Measurements from ENCODE around the gene GLCE. TPM values are rescaled to one million over a fixed set of nuclear protein-coding genes. Genes with fewer than 3 reads are reported as not detected.

Gene GLCE
- total RNA-seq, 1 experiment from 2014 or later: 10.2 TPM

- intact Hi-C loops (cut with micrococcal nuclease; ENCODE audit: unreplicated experiment): no loop called here
- ChIA-PET POLR2A (no interaction called here), CTCF (interaction anchor here (0.6 kb wide), 1 partner anchor 20 kb away, joined by 3 read pairs; no protein-coding TSS in a partner anchor)
- BruUV-seq (replicated peaks): no TSS peak
- H3K27ac Mint-ChIP-seq (ENCODE audit: unreplicated experiment): no peak overlapping the region
- H3K27me3 Mint-ChIP-seq (ENCODE audit: insufficient read depth, unreplicated experiment): no peaks in the 10 kb centered on the region
- no peaks in the 10 kb centered on the region for H3K36me3 Mint-ChIP-seq (ENCODE audit: insufficient read depth, unreplicated experiment)
- no peaks in the 10 kb centered on the region for H3K27me3 ChIP-seq (replicated peaks; ENCODE audit: control insufficient read depth, insufficient read depth, low read length)
- TF ChIP-seq CTCF (IDR thresholded peaks at IDR 0.05; ENCODE audit: insufficient read depth in 1 of 2, low read depth in 1 of 2, low read length in 1 of 2, severe bottlenecking in 1 of 2, unreplicated experiment in 1 of 2): no peak
- no peak for DNase-seq
- no peaks in the 10 kb centered on the region for H3K9me3 Mint-ChIP-seq (ENCODE audit: unreplicated experiment)
- peaks cover 12% of the 10 kb centered on the region for H3K4me1 Mint-ChIP-seq (ENCODE audit: low read depth, unreplicated experiment)
- H3K9me3 ChIP-seq: no peaks in the 10 kb centered on the region
- H3K4me3 Mint-ChIP-seq (ENCODE audit: unreplicated experiment): no peak overlapping the region
- peaks cover 6% of the 10 kb centered on the region; the same call in 1 of the 2 replicates for H3K4me1 ChIP-seq
- H3K4me3 ChIP-seq (ENCODE audit: low read depth, low read length): no peak overlapping the region
- no peaks in the 10 kb centered on the region for H3K36me3 ChIP-seq (ENCODE audit: control insufficient read depth, insufficient read depth, low read length)
Measured at GRCh38 chr15:69280783-69281182, 120.3 kb downstream of the GLCE start.

GRCh38 chr15:69282104-69282743 lies 121.8 kb downstream of the GLCE start:
- DNase-seq: no peak
- BruUV-seq (replicated peaks): no TSS peak
- no peaks in the 10 kb centered on the region for H3K27me3 ChIP-seq (replicated peaks; ENCODE audit: control insufficient read depth, insufficient read depth, low read length)
- intact Hi-C loops (cut with micrococcal nuclease; ENCODE audit: unreplicated experiment): no loop called here
- Mint-ChIP-seq H3K36me3 (ENCODE audit: insufficient read depth, unreplicated experiment) (no peaks in the 10 kb centered on the region), H3K4me1 (ENCODE audit: low read depth, unreplicated experiment) (no peaks in the 10 kb centered on the region), H3K9me3 (ENCODE audit: unreplicated experiment) (no peaks in the 10 kb centered on the region), H3K4me3 (ENCODE audit: unreplicated experiment) (no peak overlapping the region), H3K27ac (ENCODE audit: unreplicated experiment) (no peak overlapping the region), H3K27me3 (ENCODE audit: insufficient read depth, unreplicated experiment) (no peaks in the 10 kb centered on the region)
- POLR2A ChIA-PET: no interaction called here
- TF ChIP-seq CTCF (IDR thresholded peaks at IDR 0.05; ENCODE audit: insufficient read depth in 1 of 2, low read depth in 1 of 2, low read length in 1 of 2, severe bottlenecking in 1 of 2, unreplicated experiment in 1 of 2): no peak
- no peaks in the 10 kb centered on the region for H3K9me3 ChIP-seq
- CTCF ChIA-PET: no interaction called here
- no peaks in the 10 kb centered on the region for H3K36me3 ChIP-seq (ENCODE audit: control insufficient read depth, insufficient read depth, low read length)
- H3K4me3 ChIP-seq (ENCODE audit: low read depth, low read length): no peak overlapping the region
- H3K4me1 ChIP-seq: no peaks in the 10 kb centered on the region

- no peak for DNase-seq
- no peak for TF ChIP-seq CTCF (IDR thresholded peaks at IDR 0.05; ENCODE audit: insufficient read depth in 1 of 2, low read depth in 1 of 2, low read length in 1 of 2, severe bottlenecking in 1 of 2, unreplicated experiment in 1 of 2)
- H3K27ac Mint-ChIP-seq (ENCODE audit: unreplicated experiment): no peak overlapping the region
- H3K27me3 Mint-ChIP-seq (ENCODE audit: insufficient read depth, unreplicated experiment): no peaks in the 10 kb centered on the region
- H3K4me1 ChIP-seq: peaks cover 21% of the 10 kb centered on the region
- intact Hi-C loops (cut with micrococcal nuclease; ENCODE audit: unreplicated experiment): no loop called here
- CTCF ChIA-PET: no interaction called here
- no peak overlapping the region for H3K4me3 ChIP-seq (ENCODE audit: low read depth, low read length)
- no peaks in the 10 kb centered on the region for H3K27me3 ChIP-seq (replicated peaks; ENCODE audit: control insufficient read depth, insufficient read depth, low read length)
- BruUV-seq (replicated peaks): no TSS peak
- no peaks in the 10 kb centered on the region for H3K36me3 Mint-ChIP-seq (ENCODE audit: insufficient read depth, unreplicated experiment)
- no peaks in the 10 kb centered on the region for H3K9me3 ChIP-seq
- no peaks in the 10 kb centered on the region for H3K9me3 Mint-ChIP-seq (ENCODE audit: unreplicated experiment)
- no peaks in the 10 kb centered on the region for H3K36me3 ChIP-seq (ENCODE audit: control insufficient read depth, insufficient read depth, low read length)
- POLR2A ChIA-PET: no interaction called here
- H3K4me1 Mint-ChIP-seq (ENCODE audit: low read depth, unreplicated experiment): peaks cover 8% of the 10 kb centered on the region
- no peak overlapping the region for H3K4me3 Mint-ChIP-seq (ENCODE audit: unreplicated experiment)
Measured at GRCh38 chr15:69285834-69286233, 125.4 kb downstream of the GLCE start.
